Measurements from ENCODE around the gene TSPAN7. TPM values are rescaled to one million over a fixed set of nuclear protein-coding genes. Genes with fewer than 3 reads are reported as not detected.

TSPAN7 gene
- total RNA-seq, 1 donor from 2014 or later, result 46.2 TPM

DNA sequence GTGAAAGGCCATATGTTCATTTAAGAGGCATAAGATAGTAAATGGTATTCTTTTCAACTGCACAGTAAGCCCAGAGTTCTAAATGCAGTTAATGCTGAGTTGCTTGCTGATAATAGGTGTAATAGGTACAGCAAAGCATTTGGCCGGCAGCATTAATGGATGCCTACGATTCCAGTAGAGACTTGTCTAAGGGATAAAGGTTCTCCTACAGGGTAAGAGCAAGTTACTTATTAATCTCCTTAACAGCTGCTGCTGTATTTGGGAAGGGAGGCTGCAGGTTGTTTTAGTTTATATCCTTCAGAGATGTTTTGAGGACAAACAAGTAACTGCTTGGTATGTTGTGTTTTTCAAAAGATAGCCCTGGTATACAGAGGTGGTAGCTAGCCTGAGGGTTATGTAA lies 16.8 kb downstream of the TSPAN7 start:
- DNase-seq (ENCODE audit: low spot score), result no peak
- no peak for ATAC-seq
- intact Hi-C loops (cut with DNase I), result no loop called here

DNA sequence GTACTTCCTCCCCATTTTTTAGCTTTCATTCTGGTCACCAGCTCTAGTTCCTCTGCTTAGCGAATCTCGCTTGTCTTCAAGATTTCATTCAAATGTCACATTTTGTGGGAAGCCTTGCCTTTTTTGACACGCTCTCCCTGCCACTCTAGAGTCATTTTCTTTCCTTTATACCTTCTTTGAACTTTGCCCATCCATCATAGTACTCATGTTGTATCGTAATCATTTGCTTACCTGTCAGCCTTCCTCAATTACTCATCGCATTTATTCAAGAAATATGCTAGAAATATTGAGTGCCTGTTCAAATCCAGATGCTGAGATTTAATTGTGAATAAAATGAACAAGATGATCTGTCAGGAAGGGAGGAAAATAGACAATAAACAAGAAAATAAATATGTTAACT lies 21.8 kb downstream of the TSPAN7 start:
- ATAC-seq (no peak), DNase-seq (ENCODE audit: low spot score) (no peak)
- intact Hi-C loops (cut with DNase I), result no loop called here

- ATAC-seq (no peak), DNase-seq (ENCODE audit: low spot score) (no peak)
- intact Hi-C loops (cut with DNase I), result no loop called here
These were observed 33.1 kb downstream of the TSPAN7 start for GRCh38 chrX:38594434-38594833.

DNA sequence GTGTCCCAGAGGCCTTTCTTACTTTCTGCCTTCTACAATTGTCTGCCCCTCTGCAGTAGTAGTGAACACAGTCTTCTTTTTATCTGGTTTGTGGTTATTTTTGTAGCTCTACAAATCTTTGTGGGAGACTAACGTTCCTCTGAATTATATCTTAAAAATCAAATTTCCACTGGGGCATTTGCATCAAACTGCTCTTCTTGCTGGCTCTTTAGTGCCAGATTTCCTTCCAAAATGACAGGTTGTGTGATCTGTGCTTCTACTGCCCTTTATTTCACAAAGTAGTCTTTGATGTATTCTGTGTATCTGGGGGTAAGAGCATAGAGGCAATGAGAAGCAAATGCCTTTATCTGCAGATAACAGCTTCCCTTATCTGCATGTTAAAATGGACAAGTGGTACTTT lies 34.5 kb downstream of the TSPAN7 start:
- ATAC-seq (no peak), DNase-seq (ENCODE audit: low spot score) (no peak)
- intact Hi-C loops (cut with DNase I), result no loop called here

GRCh38 chrX:38596939-38597338 lies 35.6 kb downstream of the TSPAN7 start:
- intact Hi-C loops (cut with DNase I), result no loop called here
- ATAC-seq (no peak), DNase-seq (ENCODE audit: low spot score) (no peak)

DNA sequence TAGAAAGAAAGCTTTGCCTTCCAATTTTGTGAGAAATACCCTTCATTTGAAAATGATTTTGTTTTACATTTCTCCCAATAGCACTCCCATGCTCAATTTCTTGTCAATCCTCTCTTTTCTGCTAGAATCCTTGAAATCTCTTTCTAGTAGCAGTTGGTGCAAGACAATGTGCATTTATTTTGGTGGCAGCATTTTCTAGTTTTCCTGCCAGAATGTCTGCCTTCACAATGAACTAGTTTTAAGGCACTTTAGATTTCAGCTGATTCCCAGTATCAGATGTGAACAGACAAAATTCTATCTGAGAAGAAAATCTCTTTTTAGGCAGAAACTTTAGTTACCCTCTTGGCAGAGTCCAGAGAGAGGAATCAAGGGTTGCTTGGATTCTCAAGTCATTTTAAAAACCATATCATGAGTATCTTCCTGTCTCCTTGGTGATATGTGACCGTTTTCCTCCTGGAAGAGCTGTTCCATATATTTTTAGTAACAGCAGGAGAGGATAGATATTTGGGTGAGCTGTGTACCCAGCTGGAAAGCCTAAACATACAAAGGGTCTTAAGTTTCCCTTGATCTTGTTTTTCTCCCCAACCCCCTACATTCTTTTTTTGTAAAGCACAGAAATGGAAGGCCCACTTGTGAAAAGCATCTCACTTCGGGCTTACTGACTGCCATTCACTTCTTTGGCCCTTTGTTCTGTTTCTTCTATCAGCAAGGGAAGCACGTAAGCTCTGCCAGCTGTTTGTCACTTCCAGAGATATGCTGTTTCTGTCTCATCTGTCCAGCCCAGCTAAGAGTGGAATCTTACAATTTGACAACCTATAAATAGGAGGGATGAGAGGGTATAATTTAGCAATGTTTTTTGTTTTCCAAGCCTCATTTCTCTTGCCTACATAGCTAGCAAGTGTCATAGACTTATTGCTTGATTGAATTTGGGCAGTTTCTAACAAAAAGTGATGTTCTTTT lies 38.7 kb downstream of the TSPAN7 start:
- no peak for ATAC-seq
- no peak for DNase-seq (ENCODE audit: low spot score)
- intact Hi-C loops (cut with DNase I), result no loop called here

- DNase-seq (ENCODE audit: low spot score) (no peak), ATAC-seq (no peak)
- intact Hi-C loops (cut with DNase I), result no loop called here
These were observed 40.5 kb downstream of the TSPAN7 start for GRCh38 chrX:38601866-38602265.

DNA sequence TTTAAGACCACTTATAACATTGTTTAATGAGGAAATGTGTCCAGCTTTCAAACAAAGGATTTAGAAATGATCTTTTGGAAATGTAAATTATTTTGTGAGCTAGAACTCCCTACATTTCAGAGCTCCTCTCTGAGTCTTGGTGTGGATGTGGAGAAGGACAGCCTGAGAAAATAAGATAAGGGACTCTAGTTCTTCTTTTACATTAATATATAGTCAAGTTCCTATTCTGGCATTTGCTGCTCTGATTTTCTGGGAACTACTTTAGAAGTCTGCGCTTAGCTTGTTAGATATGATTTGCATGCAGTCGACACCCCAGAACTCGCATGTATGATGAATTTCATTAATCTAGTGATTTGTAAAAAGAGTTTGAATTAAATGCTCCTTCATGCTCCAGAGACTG lies 45.5 kb downstream of the TSPAN7 start:
- DNase-seq (ENCODE audit: low spot score) (no peak), ATAC-seq (no peak)
- intact Hi-C loops (cut with DNase I), result no loop called here

GRCh38 chrX:38607976-38608375 lies 46.6 kb downstream of the TSPAN7 start:
- DNase-seq (ENCODE audit: low spot score), result no peak
- no peak for ATAC-seq
- intact Hi-C loops (cut with DNase I), result no loop called here

- DNase-seq (ENCODE audit: low spot score) (no peak), ATAC-seq (no peak)
- intact Hi-C loops (cut with DNase I), result no loop called here
These were observed 49.5 kb downstream of the TSPAN7 start for GRCh38 chrX:38610849-38611248.

- intact Hi-C loops (cut with DNase I), result no loop called here
- no peak for DNase-seq (ENCODE audit: low spot score)
These were observed 50.9 kb downstream of the TSPAN7 start for GRCh38 chrX:38612281-38612680.

GRCh38 chrX:38614485-38614884 lies 53.1 kb downstream of the TSPAN7 start:
- no peak for DNase-seq (ENCODE audit: low spot score)
- intact Hi-C loops (cut with DNase I), result no loop called here
- ATAC-seq, result no peak

More at GRCh38 chrX:38612281-38612680, 50.9 kb downstream of the TSPAN7 start:
- ATAC-seq, result no peak

DNA sequence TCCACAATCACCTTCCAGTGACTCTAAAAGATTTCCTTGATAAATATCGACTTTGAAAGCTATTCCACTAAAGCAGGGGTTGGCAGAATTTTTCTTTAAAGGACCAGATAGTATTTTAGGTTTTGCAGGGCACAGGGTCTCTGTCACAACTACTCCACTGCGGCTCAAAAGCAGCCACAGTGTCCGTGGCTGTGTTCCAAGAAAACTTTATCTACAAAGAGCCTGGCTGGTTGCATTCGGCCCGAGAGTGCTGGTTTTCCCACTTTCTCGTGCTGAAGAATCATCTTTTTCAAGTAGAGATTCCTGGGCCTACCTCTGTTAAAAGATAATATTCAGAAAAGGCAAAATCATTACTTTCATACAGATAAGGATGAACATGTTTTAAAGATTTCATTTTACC lies 55.6 kb downstream of the TSPAN7 start:
- ATAC-seq, result no peak
- no peak for DNase-seq (ENCODE audit: low spot score)
- intact Hi-C loops (cut with DNase I), result no loop called here

GRCh38 chrX:38618180-38618579 lies 56.8 kb downstream of the TSPAN7 start:
- intact Hi-C loops (cut with DNase I), result no loop called here
- no peak for ATAC-seq
- no peak for DNase-seq (ENCODE audit: low spot score)

DNA sequence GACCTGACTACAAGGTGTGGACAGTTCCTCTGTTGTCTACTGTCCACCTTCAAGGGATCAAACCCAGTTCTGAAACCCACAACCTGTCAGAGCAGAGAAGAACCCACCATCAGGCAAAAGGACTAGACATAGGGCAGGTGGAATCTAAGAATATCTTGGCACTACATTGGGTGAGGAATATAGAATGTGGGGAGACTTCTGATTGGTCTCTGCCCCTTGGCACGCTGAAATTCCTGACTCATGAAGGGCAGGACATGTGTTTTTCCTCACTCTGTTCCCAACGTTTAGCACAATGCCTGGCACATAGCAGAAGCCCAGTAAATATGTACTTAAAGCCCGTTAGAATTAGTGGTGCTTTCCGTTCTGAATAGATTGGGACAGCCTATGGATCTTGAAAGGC lies 59.3 kb downstream of the TSPAN7 start:
- DNase-seq (ENCODE audit: low spot score) (no peak), ATAC-seq (no peak)
- intact Hi-C loops (cut with DNase I), result no loop called here

DNA sequence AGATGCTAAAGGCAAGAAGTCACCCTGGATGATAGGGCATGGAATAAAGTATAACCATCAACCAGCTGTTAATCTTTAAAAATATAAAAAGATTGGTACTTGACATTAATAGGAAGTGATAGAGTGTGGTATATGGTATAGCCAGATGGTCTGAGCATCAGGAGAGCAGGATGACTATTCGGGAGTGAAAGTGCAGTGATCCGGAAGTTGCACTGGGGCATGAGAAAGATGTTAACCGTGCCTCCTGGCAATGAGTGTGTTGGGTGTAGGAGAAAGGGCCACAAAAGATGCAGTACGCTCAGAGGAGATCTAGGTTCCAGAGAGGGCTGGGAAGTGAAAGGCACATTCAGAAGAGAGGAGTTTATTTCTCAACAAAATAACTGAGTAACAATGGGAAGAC lies 65.0 kb downstream of the TSPAN7 start:
- DNase-seq (ENCODE audit: low spot score), result no peak

DNA sequence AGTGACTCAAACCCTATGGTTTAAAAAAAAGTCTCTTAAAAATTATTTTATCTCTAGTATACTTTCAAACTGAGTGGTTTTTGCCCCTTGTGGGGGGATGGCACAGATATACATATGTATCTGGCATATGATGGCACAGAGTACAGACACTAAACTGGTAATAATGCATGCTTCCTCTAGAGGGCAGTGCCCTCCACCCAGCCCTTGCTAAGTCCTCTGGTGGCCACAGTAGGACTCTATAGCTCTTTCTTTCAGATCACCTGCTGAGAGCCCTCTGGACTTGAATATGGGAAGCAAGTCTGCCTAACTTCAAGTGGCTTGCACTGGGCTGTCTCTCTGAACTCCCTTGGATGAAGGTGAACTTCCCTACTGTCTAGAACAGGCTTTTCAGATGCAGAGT lies 66.3 kb downstream of the TSPAN7 start:
- intact Hi-C loops (cut with DNase I), result no loop called here
- ATAC-seq (no peak), DNase-seq (ENCODE audit: low spot score) (no peak)

More for the DNA sequence above, 65.0 kb downstream of the TSPAN7 start:
- ATAC-seq, result no peak
- intact Hi-C loops (cut with DNase I), result no loop called here

DNA sequence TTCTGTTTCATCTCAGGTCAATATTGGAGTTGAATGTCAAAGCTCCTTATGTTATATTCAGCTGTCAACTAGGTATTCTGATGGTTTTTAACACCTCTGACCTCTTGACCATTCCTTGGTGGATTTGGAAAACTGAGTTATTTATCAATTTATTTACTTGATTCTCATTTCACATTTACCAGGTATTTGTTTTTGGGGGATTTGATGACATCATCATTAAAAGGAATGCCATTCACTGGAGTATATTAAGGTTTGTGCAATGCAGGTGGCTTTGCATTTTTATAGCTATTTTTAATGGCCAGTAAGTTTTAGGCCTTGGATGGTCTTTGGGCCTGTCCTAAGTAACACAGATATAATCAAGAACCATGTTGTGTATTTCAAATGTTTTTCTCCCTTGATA lies 67.2 kb downstream of the TSPAN7 start:
- intact Hi-C loops (cut with DNase I), result no loop called here
- no peak for ATAC-seq
- no peak for DNase-seq (ENCODE audit: low spot score)

DNA sequence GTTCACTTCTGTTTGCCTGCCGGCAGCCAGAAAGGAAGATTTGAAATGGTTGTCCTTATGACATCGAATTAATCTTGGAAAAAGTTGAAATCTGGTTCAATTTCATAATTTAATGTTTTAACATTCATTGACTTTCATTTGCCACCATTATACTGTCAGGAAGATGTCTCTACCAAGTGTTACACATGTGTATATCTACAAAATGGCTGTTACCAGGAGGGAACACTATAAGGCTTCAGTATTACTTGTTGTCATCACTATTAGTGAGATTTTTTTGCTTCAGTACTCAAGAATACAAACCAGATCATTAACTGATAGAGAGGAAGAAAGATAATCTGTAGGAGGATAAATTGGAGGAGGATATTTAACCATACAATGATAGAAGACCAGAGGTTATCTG lies 71.2 kb downstream of the TSPAN7 start:
- no peak for ATAC-seq
- DNase-seq (ENCODE audit: low spot score), result no peak
- intact Hi-C loops (cut with DNase I), result no loop called here

- ATAC-seq (no peak), DNase-seq (ENCODE audit: low spot score) (no peak)
- intact Hi-C loops (cut with DNase I), result no loop called here
These were observed 73.3 kb downstream of the TSPAN7 start for GRCh38 chrX:38634665-38635064.
